Measurements from ENCODE around the gene TMTC2.
"Not testable (repeated sequence)": the region's sequence is repeated elsewhere in the genome, so short reads cannot be mapped to it uniquely, and the experiment has no call there.

The TMTC2 gene

GRCh38 chr12:82730953-82731459 is 44.3 kb downstream of the TMTC2 start:
- DNase-seq, result no peak

- DNase-seq, result no peak
Observed at GRCh38 chr12:82740129-82741000, 53.7 kb downstream of the TMTC2 start.

- DNase-seq, result no peak
Observed at GRCh38 chr12:82745063-82745674, 58.5 kb downstream of the TMTC2 start.

DNA sequence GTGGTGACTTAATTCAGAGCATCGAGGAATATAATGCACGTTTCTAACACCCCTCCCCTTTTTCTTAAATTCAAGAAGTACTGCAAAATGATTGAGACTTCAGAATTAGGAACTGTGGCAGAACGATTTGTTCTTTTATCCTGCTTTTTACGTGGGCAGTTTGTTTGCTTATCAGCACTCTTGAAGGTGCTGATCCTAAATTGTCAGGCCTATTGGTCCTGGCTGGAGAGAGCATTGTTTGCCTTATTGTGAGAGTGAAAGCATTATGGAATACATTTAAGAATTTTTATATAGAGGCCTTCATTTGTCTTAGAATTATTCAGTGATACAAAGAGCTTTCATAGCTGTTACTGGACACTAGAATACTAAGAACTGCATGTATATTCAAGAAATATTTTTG is 59.1 kb downstream of the TMTC2 start:
- DNase-seq, result no peak

DNA sequence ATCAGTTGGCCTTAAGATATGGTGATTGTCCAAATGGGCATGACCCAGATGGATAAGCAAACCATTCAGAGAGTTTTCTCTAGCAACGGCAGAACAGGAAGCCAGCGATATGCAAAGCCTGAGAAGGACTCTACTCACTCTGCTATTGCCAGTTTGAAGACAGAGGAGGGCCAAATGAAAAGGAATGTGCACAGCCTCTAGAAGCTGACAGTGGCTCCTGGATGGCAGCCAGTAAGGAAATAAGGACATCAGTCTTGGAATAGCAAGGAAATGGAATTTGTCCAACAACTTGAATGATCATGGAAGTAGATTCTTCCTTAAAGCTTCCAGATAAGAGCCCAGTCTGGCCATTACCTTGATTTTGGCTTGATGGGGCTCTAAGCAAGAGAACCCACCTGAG is 60.0 kb downstream of the TMTC2 start:
- DNase-seq, result no peak

DNA sequence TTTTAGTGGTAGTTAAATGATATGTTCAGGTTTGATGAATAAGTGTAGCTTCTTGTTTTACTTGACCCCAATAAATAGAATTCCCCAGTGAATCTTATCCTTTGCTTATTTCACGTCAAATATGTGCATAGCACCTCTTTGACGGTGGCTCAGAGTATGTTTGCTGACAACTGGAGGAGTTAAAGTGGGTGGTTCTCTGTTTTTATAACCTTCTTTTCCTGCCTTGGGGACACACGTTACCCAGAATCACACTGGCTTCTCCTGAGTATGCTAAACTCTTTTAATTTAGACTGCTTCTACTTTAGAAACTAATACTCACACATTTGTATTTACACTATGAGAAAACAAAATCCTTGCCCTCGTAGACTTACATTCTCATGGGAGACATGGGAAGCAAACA is 62.3 kb downstream of the TMTC2 start:
- no peak for DNase-seq

DNA sequence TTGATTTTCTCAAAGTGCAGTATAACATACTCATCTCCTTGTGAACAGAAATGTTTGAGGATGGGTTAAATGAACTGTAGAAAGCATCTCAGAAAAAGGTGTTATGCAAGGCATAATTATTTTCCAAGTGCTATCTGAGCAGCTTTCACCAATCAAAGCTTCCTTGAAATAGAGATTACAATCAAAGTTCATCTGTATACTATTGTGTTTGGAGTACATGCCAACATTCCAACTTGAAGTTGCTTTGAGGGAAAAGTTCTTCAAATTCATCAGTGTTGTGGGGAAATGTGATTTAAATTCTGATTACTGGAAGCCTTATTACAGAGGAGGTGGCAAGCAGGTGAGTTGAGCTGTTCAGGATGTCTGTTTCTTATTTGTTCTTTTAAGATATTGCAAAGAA is 68.2 kb downstream of the TMTC2 start:
- no peak for DNase-seq

- DNase-seq, result no peak
Observed at GRCh38 chr12:82756303-82756702, 69.6 kb downstream of the TMTC2 start.

DNA sequence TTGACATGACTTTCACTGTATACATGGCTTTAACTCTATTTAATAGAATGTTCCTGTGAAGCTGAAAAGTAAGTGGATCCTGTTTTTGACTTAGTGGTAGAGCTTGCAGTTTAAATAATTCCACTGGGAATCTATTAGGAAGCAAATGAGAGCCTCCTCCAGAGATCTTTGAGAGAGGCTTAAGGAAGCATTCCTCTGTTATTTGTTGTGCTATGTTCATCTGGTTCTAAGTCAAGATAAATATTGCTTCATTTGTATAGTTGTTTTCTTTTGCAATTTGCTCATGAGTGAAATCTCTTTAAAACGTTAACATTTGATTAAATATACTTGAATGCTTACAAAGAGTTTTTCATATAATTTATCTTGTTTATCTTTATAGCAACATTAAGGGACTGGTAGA is 70.4 kb downstream of the TMTC2 start:
- DNase-seq, result no peak

DNA sequence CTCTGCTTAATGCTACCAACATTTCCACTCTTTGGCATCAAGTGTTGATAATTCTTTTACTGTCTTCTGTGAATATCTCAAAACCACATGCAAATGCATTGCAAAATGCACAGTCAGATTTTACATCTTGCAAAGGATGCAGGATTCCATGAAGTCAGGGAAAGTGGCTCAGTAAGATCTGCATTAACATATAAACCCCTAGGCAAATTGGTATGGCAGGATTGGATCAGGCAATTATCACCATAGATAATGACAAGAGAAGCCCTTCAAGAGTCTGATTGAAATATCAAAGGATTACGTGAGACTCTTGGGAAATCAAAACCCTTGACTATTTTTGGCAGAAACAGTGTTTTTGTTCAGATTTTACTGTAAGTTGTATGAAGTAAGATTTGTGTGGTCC is 71.0 kb downstream of the TMTC2 start:
- DNase-seq, result no peak

GRCh38 chr12:82758749-82759330 is 72.1 kb downstream of the TMTC2 start:
- no peak for DNase-seq

GRCh38 chr12:82760423-82760822 is 73.7 kb downstream of the TMTC2 start:
- DNase-seq, result no peak

DNA sequence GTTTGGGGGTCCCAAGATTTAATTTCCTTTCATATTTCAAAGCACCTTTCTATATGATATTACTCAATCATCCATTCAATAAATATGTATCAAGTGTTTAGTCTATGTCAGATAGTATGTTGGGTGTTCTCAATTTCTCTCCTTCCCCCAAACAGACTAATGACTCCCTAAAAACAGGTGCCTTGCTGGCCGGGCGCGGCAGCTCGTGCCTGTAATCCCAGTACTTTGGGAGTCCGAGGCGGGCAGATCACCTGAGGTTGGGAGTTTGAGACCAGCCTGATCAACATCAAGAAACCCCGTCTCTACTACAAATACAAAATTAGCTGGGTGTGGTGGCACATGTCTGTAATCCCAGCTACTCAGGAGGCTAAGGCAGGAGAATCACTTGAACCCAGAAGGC is 78.5 kb downstream of the TMTC2 start:
- not testable (repeated sequence) for DNase-seq

- DNase-seq, result no peak
Observed at GRCh38 chr12:82765971-82766705, 79.4 kb downstream of the TMTC2 start.

GRCh38 chr12:82774666-82775065 is 88.0 kb downstream of the TMTC2 start:
- DNase-seq, result no peak

DNA sequence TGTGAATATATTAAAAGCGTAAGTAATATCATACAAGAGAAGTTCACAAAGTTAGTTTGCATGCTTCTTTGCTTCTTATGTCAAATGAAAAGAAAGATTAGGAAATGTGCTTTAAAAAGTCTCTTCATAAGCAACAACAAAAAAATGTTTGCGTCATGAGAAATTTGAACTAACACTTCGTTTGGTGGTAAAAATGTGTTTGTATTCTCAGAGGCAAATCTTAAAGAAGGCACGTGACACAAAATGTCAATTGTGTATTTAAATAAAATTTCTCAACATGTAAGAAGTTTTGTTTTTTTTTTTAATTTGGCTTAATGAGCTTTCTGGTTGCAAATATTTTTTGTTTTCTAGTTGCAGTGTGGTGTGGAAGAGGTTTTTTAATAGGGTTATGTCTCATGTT is 93.8 kb downstream of the TMTC2 start:
- no peak for DNase-seq

- DNase-seq, result no peak
Observed at GRCh38 chr12:82781309-82781997, 94.7 kb downstream of the TMTC2 start.

- DNase-seq, result no peak
Observed at GRCh38 chr12:82783435-82783834, 96.7 kb downstream of the TMTC2 start.

GRCh38 chr12:82787016-82787415 is 100.3 kb downstream of the TMTC2 start:
- no peak for DNase-seq

GRCh38 chr12:82788594-82788993 is 101.9 kb downstream of the TMTC2 start:
- DNase-seq, result no peak

- DNase-seq, result no peak
Observed at GRCh38 chr12:82789674-82790073, 103.0 kb downstream of the TMTC2 start.

DNA sequence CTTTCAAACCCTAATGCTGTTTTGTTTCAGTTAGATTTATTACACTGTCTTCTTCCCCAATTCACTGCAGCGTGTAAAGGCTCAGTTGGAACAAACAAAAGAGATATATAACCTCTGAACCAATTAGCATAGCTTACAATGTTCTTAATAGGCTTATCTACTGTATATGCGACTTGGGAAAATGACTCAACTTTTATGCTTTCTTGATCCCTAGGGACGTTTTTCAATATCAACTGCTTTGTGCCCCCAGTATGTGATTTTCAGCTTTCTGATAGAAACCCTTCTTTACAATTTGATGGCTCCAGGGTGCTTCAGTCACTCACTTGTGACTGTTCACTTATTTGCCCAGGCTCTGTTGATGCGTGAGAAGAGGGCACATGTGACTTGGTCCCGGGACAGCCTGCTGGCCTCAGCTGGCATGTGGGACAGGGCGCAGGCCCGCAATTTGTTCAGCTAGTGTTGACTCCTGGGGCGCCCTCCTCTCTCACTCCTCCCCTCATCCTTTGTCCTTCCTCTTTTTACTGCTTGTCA is 107.1 kb downstream of the TMTC2 start:
- DNase-seq, result no peak

All from effector CD8-positive, alpha-beta T cell (primary cell).